Omental fat pad (tissue), 4 donors: Measurements from ENCODE around the gene RUSF1. TPM values are rescaled to one million over a fixed set of nuclear protein-coding genes. Genes with fewer than 3 reads are reported as not detected.
"Not testable (repeated sequence)": the region's sequence is repeated elsewhere in the genome, so short reads cannot be mapped to it uniquely, and the experiment has no call there.

Experiments used
- ATAC-seq: fragments of 150-250 bp; one replicate; pipeline ENCODE4 v1.9.1; 2016; ENCODE audit warnings: mild to moderate bottlenecking, moderate library complexity; ENCODE audit not compliant: low FRiP score
- DNase-seq: peaks from one replicate; pipeline ENCODE4 v3.0.0-alpha.2; 2019; ENCODE audit warnings: low spot score
- total RNA-seq, 4 donors: library from RNA; depleted of rRNA; stranded (reverse); fragments of >200 nt; gene quantifications; one replicate each; pipeline ENCODE4 v1.1.0, GENCODE V29; 2016
- TF ChIP-seq, protein P1 (sequence below), 3 donors: fragments of 450-650 bp; IDR thresholded peaks; one replicate each; pipeline ENCODE4 v1.5.1; 2016 to 2017; ENCODE audit warnings: antibody characterized with exemption in 3 of 3, mild to moderate bottlenecking in 3 of 3, moderate library complexity in 2 of 3

The RUSF1 gene
- total RNA-seq, 4 donors from 2014 or later = 35.3 to 56.7 (median 48.9) TPM

DNA sequence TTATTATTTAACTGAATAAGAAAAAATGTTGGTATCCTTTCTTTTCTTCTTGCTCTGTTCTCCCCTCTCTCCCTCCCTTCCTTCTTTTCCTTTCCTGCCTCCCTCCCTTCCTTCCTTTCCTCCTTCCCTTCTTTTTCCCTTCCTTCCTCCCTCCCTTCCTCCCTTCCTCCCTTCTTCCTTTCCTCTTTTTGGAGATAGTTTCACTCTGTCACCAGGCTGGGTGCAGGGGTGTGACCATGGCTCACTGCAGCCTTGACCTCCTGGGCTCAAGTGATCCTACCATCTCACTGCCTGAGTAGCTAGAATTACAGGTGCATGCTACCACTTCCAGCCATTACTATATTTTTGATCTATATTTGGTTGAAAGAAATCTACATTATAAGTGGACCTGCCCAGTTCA, 5.7 kb upstream of the RUSF1 start:
- TF ChIP-seq, protein P1, sequence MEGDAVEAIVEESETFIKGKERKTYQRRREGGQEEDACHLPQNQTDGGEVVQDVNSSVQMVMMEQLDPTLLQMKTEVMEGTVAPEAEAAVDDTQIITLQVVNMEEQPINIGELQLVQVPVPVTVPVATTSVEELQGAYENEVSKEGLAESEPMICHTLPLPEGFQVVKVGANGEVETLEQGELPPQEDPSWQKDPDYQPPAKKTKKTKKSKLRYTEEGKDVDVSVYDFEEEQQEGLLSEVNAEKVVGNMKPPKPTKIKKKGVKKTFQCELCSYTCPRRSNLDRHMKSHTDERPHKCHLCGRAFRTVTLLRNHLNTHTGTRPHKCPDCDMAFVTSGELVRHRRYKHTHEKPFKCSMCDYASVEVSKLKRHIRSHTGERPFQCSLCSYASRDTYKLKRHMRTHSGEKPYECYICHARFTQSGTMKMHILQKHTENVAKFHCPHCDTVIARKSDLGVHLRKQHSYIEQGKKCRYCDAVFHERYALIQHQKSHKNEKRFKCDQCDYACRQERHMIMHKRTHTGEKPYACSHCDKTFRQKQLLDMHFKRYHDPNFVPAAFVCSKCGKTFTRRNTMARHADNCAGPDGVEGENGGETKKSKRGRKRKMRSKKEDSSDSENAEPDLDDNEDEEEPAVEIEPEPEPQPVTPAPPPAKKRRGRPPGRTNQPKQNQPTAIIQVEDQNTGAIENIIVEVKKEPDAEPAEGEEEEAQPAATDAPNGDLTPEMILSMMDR (IDR thresholded peaks at IDR 0.05) = no peak
- ATAC-seq (no peak), DNase-seq (no peak)

DNA sequence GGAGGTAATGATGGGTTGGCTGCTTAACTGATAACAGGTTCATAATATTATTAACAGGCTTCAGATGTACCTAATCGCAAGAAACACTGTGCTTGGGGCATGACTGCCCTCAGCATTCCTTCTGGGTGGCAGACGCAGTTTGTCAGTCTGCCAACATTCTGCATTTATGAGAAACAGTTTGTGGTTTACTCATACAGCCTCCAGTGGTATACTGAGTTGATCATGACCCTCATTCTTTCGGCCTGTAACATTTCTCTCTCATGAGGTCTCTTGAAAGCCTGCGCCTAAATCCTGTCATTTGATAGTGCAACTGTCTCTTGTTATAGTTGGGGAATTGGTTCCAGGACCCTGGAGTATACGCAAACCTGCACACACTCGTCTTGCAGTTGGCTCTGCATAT, 4.9 kb upstream of the RUSF1 start:
- TF ChIP-seq, protein P1 (IDR thresholded peaks at IDR 0.05) = no peak
- ATAC-seq (no peak), DNase-seq (no peak)

DNA sequence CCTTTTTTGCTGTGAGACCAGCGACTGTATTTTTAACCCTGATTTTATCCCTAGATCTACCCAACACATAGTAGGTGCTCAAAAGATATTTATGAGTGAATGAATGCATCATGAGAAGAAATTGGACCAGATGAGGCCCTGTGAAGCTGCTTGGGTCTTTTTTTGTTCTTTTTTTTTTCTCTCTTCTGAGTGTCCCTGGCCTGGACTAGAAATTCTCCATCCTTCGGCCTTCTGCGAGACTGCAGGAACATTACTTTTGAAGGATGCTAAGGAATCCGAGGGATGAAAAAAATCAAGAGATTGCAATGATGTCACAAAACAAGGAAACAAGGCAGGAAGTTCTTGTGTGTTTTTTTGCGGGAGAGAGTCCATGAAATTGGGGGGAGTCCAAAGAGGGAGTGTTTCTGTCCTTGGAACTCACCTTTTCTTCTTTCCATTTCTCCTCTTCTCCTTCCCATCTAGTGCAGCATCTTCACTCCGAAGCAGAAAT, 560 bp upstream of the RUSF1 start:
- DNase-seq (no peak), ATAC-seq (no peak)
- TF ChIP-seq, protein P1 (IDR thresholded peaks at IDR 0.05) = no peak

DNA sequence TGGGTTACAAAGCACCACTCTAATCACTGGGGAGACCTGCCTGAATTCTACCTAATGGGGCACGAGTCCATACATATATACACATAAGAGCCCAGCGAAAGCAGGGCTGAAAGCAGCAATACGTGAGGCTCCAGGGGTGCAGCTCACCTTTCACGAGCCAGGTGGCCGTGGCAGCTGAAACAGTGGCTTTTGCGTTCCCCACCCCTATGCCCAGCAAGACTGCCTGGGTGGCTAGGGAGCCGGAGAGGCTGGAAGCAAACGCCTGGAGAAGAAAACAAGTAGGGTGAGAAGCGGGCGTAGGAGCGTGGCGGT, 618 bp downstream of the RUSF1 start:
- TF ChIP-seq, protein P1 (IDR thresholded peaks at IDR 0.05) = no peak
- peak; percentile 8 for ATAC-seq

DNA sequence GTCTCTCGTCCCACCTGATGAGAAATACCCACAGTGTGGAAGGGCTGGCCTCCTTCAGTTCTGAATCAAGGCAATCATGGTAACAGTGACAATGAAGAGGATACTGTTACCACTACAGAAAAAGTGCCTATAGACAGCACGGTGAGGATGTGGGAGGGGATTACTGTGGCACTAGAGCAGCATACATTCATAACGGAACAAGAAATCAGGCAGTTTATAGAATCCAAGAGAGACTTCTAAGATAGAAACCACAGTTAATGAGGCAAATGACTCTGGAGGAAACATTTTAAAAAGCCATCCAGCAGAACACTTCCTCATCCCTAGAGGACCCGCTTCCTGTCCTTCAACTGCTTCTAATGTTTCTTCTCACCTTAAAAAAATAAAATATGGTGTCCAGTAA, 2.7 kb downstream of the RUSF1 start:
- TF ChIP-seq, protein P1 (IDR thresholded peaks at IDR 0.05) = no peak
- DNase-seq (no peak), ATAC-seq (no peak)

More for the DNA sequence above, 618 bp downstream of the RUSF1 start:
- no peak for DNase-seq

DNA sequence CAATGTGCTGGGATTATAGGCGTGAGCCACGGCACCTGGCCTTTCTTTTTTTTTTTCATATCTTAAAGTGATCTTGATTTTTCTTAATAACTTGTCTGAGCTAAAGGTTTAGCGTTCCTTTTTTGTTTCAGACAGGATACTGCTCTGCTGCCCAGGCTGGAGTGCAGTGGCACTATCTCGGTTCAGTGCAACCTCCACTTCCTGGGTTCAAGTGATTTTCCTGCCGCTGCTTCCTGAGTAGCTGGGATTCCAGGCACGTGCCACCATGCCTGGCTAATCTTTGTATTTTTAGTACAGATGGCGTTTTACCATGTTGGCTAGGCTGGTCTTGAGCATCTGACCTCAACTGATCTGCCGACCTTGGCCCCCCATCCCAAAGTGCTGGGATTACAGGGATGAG, 4.0 kb downstream of the RUSF1 start:
- TF ChIP-seq, protein P1 (IDR thresholded peaks at IDR 0.05) = no peak
- DNase-seq (no peak), ATAC-seq (no peak)

DNA sequence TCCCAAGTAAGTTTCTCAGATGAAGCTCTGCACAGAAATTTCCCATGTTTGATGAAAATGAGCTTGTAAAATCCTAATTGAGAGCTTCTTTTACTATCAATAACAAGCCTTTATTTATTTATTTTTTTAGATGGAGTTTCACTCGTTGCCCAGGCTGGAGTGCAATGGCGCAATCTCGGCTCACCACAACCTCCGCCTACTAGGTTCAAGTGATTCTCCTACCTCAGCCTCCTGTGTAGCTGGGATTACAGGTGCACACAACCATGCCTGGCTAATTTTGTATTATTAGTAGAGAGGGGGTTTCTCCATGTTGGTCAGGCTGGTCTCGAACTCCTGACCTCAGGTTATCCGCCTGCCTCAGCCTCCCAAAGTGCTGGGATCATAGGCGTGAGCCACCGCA, 4.6 kb downstream of the RUSF1 start:
- not testable (repeated sequence) for ATAC-seq

DNA sequence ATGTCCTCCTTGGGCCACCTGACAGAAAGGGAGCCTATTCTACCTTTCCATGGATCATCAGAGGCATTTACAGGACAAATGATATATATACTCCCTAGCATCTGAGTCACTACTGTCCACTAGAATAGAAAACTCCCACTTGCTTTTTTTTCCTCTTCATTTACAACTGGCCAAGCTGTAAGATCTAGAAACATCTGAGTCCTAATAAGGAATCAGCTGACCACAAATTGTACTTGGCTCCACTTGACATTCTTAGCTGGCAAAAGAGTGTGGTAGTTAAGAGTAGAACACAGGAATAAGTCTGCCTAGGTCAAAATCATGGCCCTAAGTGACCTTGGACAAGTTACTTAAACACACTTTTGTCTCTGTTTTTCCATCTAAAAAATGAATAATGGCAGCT, 5.2 kb downstream of the RUSF1 start:
- ATAC-seq = no peak
- DNase-seq = no peak
- TF ChIP-seq, protein P1 (IDR thresholded peaks at IDR 0.05) = no peak

More for the DNA sequence above, 4.6 kb downstream of the RUSF1 start:
- not testable (repeated sequence) for DNase-seq
